ENCODE results near the gene DCT. TPM values are rescaled to one million over a fixed set of nuclear protein-coding genes. Genes with fewer than 3 reads are reported as not detected.
"Not testable (repeated sequence)": the region's sequence is repeated elsewhere in the genome, so short reads cannot be mapped to it uniquely, and the experiment has no call there.

The DCT gene
- total RNA-seq = 1 to 10 TPM in 1 of 3 donors, under 1 TPM in 2; 0.64 to 2.2 (median 0.66) TPM

DNA sequence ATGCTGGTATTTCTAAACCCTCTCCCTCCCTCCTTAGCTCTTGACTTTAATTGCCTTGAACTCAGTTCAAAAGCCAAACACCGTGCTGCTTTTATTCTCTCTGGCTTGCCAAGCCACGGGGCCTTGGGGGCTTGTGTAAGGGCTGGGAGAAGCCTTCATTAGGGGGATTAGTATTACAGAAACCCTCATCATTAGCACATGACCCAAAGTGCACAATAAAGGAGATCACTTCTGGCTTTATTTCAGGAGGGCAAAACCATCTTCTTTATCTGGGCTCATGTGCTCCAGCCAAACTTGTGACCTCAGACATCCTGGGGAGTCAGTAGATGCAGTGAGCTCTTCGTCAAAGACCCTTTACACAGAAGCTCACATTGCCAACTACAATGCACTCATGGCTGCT lies at the start of gene DCT:
Gene DCT (minus strand): TSS at position 67 of the 400 bp plus-strand sequence. CDS start 427 bp downstream, outside the sequence.
- TF ChIP-seq POLR2AphosphoS5 (IDR thresholded peaks at IDR 0.05) (no peak), POLR2A (IDR thresholded peaks at IDR 0.05) (no peak)
- TF ChIP-seq, protein P1, sequence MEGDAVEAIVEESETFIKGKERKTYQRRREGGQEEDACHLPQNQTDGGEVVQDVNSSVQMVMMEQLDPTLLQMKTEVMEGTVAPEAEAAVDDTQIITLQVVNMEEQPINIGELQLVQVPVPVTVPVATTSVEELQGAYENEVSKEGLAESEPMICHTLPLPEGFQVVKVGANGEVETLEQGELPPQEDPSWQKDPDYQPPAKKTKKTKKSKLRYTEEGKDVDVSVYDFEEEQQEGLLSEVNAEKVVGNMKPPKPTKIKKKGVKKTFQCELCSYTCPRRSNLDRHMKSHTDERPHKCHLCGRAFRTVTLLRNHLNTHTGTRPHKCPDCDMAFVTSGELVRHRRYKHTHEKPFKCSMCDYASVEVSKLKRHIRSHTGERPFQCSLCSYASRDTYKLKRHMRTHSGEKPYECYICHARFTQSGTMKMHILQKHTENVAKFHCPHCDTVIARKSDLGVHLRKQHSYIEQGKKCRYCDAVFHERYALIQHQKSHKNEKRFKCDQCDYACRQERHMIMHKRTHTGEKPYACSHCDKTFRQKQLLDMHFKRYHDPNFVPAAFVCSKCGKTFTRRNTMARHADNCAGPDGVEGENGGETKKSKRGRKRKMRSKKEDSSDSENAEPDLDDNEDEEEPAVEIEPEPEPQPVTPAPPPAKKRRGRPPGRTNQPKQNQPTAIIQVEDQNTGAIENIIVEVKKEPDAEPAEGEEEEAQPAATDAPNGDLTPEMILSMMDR (IDR thresholded peaks at IDR 0.05) = no peak
- Histone ChIP-seq H3K27me3 (no peaks in the 10 kb centered on the region), H3K4me3 (no peak within 1 kb of the TSS), H3K9me3 (no peaks in the 10 kb centered on the region), H3K27ac (no peak within 1 kb of the TSS), H3K4me1 (peaks cover 0 to 7% of the 10 kb centered on the region in 2 donors), H3K36me3 (no peaks in the 10 kb centered on the region)
- intact Hi-C loops (cut with DNase I; ENCODE audit: low total_unique reads) = no loop called here
- DNase-seq (ENCODE audit: low spot score in 2 of 2) = no peak

DNA sequence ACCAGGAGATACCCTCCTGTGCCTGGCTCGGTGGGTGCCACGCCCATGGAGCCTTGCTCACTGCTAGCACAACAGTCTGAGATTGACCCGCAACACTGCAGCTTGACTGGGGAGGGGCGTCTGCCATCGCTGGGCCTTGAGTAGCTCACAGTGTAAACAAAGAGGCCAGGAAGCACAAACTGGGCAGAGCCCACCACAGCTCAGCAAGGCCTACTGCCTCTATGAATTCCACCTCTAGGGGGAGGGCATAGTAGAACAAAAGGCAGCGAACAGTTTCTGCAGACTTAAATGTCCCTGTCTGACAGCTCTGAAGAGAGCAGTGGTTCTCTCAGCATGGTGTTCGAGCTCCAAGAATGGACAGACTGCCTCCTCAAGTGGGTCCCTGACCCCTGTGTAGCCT lies 47.5 kb upstream of the DCT start:
- H3K27me3 ChIP-seq; H3K27ac ChIP-seq; H3K36me3 ChIP-seq; DNase-seq (ENCODE audit: low spot score in 2 of 2); intact Hi-C loops (cut with DNase I; ENCODE audit: low total_unique reads); H3K4me3 ChIP-seq; H3K4me1 ChIP-seq; H3K9me3 ChIP-seq: not testable (repeated sequence)

DNA sequence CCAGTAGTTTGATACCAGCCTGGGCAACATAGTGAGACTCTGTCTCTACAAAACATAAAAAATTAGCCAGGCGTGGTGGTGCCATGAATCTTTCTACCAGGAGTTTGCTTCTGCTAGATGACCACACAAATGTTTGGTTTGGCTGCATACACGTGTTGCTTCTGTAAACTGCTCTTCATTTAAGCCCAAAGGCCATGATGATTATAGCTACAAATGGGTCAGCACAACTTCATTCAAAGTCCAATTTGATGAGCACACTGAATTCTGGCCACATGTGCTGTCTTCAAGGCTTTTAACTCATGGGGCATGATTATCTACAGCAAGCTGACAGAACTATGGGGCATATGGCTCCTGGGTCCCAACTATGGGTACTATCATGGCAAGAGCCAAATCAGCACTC lies 46.3 kb upstream of the DCT start:
- no peak for DNase-seq (ENCODE audit: low spot score in 2 of 2)

DNA sequence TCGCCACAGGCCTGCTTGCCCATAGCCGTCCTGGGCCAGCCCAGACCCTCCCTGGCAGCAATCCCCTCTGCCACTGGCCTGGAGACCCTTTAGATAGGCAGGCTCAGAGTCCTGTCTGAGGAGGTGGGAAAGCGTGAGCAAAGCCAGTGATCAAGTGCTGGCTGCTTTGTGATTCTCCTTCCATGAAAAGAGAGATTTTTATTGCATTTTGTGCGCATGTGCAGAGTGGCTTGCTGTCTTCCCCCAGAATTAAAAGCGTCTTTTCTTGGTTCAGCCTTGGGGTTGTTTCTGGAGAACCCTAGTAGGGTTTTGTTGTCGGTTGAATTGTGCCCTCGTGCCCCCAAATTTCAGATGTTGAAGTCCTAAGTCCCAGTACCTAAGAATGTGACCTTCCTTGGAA lies 44.9 kb upstream of the DCT start:
- no peak overlapping the region for H3K4me3 ChIP-seq
- DNase-seq (ENCODE audit: low spot score in 2 of 2) = no peak
- intact Hi-C loops (cut with DNase I; ENCODE audit: low total_unique reads) = no loop called here
- no peak overlapping the region for H3K27ac ChIP-seq
- TF ChIP-seq POLR2AphosphoS5 (IDR thresholded peaks at IDR 0.05) (no peak), POLR2A (IDR thresholded peaks at IDR 0.05) (no peak)
- TF ChIP-seq, protein P1 (IDR thresholded peaks at IDR 0.05) = no peak
- peaks cover 0 to 3% of the 10 kb centered on the region in 2 donors for H3K4me1 ChIP-seq
- no peaks in the 10 kb centered on the region for H3K36me3 ChIP-seq
- no peaks in the 10 kb centered on the region for H3K27me3 ChIP-seq
- H3K9me3 ChIP-seq = no peaks in the 10 kb centered on the region

More for the DNA sequence above, 46.3 kb upstream of the DCT start:
- TF ChIP-seq POLR2AphosphoS5 (IDR thresholded peaks at IDR 0.05) (no peak), POLR2A (IDR thresholded peaks at IDR 0.05) (no peak)
- TF ChIP-seq, protein P1 (IDR thresholded peaks at IDR 0.05) = no peak
- H3K27me3 ChIP-seq = no peaks in the 10 kb centered on the region
- no peaks in the 10 kb centered on the region for H3K9me3 ChIP-seq
- H3K4me3 ChIP-seq = no peak overlapping the region
- intact Hi-C loops (cut with DNase I; ENCODE audit: low total_unique reads) = no loop called here
- no peak overlapping the region for H3K27ac ChIP-seq
- no peaks in the 10 kb centered on the region for H3K36me3 ChIP-seq
- no peaks in the 10 kb centered on the region for H3K4me1 ChIP-seq

DNA sequence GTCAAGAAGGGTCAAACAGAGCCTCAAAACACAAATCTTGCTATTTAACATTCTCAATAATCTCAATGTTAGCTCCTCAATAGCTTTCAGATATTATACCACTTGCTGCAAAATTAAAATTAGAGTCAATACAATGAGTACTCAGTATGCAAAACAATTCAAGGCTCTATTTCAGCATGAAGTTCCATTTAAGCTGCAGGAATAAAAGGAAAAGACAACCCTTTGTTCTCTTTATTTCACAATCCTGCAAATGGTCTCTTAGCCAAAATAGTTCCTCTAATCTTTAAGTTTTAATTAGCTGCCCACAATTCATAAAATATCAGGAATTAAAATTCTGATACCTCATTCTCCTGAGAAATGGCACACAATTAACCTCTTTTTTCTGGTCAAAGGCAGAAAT lies 40.5 kb upstream of the DCT start:
- no peak for TF ChIP-seq POLR2AphosphoS5 (IDR thresholded peaks at IDR 0.05)
- TF ChIP-seq, protein P1 (IDR thresholded peaks at IDR 0.05) = no peak
- no peak for TF ChIP-seq POLR2A (IDR thresholded peaks at IDR 0.05)
- DNase-seq (ENCODE audit: low spot score in 2 of 2) = no peak
- peak overlapping the region; percentile 38 to 58 for H3K27ac ChIP-seq
- no peaks in the 10 kb centered on the region for H3K36me3 ChIP-seq
- no peaks in the 10 kb centered on the region for H3K27me3 ChIP-seq
- H3K9me3 ChIP-seq = no peaks in the 10 kb centered on the region
- no peak overlapping the region for H3K4me3 ChIP-seq
- peaks cover 0 to 7% of the 10 kb centered on the region in 2 donors for H3K4me1 ChIP-seq
- intact Hi-C loops (cut with DNase I; ENCODE audit: low total_unique reads) = no loop called here

DNA sequence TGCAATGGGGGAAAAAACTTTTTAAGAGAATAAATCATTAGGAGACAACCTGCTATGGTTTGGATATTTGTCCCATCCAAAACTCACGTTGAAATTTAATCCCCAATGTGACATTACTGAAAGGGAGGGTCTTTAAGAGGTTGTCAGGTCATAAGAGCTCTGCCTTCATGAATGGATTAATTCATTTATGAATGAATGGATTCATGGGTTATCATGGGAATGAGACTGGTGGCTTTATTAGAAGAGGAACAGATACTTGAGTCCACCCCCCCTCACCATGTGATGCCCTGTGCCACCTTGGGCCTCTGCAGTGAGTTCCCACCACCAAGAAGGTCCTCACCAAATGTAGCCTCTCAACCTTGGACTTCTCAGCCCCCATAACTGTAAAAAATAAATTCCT lies 37.0 kb upstream of the DCT start:
- Histone ChIP-seq H3K4me1 (peaks cover 0 to 7% of the 10 kb centered on the region in 2 donors), H3K27ac (no peak overlapping the region), H3K9me3 (no peaks in the 10 kb centered on the region), H3K4me3 (no peak overlapping the region), H3K27me3 (no peaks in the 10 kb centered on the region), H3K36me3 (no peaks in the 10 kb centered on the region)
- no peak for DNase-seq (ENCODE audit: low spot score in 2 of 2)
- intact Hi-C loops (cut with DNase I; ENCODE audit: low total_unique reads) = loop anchor here (5.0 kb wide), 1 partner anchor 1724 kb away; no protein-coding TSS in a partner anchor
- TF ChIP-seq, protein P1 (IDR thresholded peaks at IDR 0.05) = no peak
- TF ChIP-seq POLR2AphosphoS5 (IDR thresholded peaks at IDR 0.05) (no peak), POLR2A (IDR thresholded peaks at IDR 0.05) (no peak)

Data from breast epithelium (tissue), 4 donors.